Measurements from ENCODE around the gene DOCK2.

DNA sequence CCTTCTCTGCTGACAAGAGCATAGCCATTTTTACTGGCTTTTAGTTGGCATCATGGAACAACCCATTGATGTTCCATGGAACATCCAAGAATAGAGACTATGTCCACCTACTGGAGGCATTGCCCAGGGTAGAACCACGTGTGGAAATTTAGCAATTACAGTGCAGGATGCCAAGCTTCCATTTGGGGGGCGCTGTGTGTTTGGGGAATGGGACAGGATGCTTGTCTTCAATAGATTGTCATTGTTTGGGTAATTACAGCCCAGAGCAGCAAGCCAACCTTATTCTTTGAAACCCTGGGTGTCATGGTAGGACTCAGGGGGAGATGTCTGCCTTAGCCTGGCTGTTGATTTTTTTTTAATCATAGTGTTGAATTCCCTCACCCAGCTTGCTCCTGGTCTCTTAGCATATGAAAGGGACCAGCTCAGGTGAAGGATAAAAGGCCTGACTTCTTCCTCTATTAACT lies 171.1 kb downstream of the DOCK2 start:
- no peak for TF ChIP-seq POLR2A (IDR thresholded peaks at IDR 0.05)
- TF ChIP-seq, protein P1, sequence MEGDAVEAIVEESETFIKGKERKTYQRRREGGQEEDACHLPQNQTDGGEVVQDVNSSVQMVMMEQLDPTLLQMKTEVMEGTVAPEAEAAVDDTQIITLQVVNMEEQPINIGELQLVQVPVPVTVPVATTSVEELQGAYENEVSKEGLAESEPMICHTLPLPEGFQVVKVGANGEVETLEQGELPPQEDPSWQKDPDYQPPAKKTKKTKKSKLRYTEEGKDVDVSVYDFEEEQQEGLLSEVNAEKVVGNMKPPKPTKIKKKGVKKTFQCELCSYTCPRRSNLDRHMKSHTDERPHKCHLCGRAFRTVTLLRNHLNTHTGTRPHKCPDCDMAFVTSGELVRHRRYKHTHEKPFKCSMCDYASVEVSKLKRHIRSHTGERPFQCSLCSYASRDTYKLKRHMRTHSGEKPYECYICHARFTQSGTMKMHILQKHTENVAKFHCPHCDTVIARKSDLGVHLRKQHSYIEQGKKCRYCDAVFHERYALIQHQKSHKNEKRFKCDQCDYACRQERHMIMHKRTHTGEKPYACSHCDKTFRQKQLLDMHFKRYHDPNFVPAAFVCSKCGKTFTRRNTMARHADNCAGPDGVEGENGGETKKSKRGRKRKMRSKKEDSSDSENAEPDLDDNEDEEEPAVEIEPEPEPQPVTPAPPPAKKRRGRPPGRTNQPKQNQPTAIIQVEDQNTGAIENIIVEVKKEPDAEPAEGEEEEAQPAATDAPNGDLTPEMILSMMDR (IDR thresholded peaks at IDR 0.05 in 4 of 5, conservative IDR thresholded peaks at IDR 0.05 in 1 of 5), result no peak
